Measurements from ENCODE around the gene SELENOF.

GRCh38 chr1:86832433-86832832, 81.5 kb downstream of the SELENOF start:
- no peak for TF ChIP-seq CTCF (IDR thresholded peaks at IDR 0.05; ENCODE audit: insufficient read depth, low read length)
- no peak for TF ChIP-seq POLR2AphosphoS5 (IDR thresholded peaks at IDR 0.05; ENCODE audit: low read depth)
- no peak for TF ChIP-seq REST (IDR thresholded peaks at IDR 0.05; ENCODE audit: insufficient replicate concordance, low read depth)
- TF ChIP-seq GABPA (IDR thresholded peaks at IDR 0.05; ENCODE audit: low read depth), result no peak
- no peak for TF ChIP-seq SPI1 (IDR thresholded peaks at IDR 0.05; ENCODE audit: borderline replicate concordance, low read depth)

All from HL-60 (cell line).